HEK293T (cell line): ENCODE data around the gene CD300LF.

Experiments used
- BHLHE40 ChIP-seq: fragments of 450-650 bp; IDR thresholded peaks from 2 replicates; pipeline ENCODE4 v1.6.1; 2016; ENCODE audit warnings: mild to moderate bottlenecking, moderate library complexity, borderline replicate concordance
- FOXM1 ChIP-seq: fragments of 450-650 bp; IDR thresholded peaks from 2 replicates; pipeline ENCODE4 v1.6.1; 2017; ENCODE audit warnings: mild to moderate bottlenecking, borderline replicate concordance
- SUZ12 ChIP-seq: fragments of 450-650 bp; IDR thresholded peaks from 2 replicates; pipeline ENCODE4 v1.6.1; 2016; ENCODE audit warnings: mild to moderate bottlenecking

DNA sequence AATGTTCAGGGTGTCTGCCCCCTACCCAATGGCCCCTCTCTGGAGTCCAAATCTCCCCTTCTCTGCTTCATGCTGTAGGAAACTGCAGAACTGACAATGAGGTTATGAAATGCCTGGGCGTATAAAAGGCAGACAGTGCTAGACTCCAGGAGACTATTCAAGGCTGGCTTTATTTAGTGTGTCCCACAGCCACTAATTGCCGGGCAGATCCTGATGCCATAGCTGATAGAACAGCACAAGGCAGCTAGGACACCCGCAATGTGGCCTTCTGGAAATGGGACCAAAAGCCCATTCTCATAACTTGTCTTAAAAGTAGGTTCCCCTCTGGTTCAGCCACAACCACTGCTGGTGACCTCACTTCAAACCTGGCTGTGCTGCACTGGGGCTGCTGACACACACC, 60.7 kb downstream of the CD300LF start:
- TF ChIP-seq BHLHE40 (no peak), FOXM1 (no peak), SUZ12 (no peak)
